Spleen (tissue), 11 donors: ENCODE measurements around the gene PEAK3. TPM values are rescaled to one million over a fixed set of nuclear protein-coding genes. Genes with fewer than 3 reads are reported as not detected.
A peak's percentile ranks its signal among the peaks of the same experiment; 100 is the strongest.

Experiments
- DNase-seq: peaks from one replicate; pipeline ENCODE4 v3.0.0-alpha.2; 2020
- H3K27ac ChIP-seq, 8 donors: fragments of 200-600 bp; sonication (generic) in 7 of 8; 1 replicate in 4 of 8; 2 replicates in 4 of 8; pipeline versions ENCODE4 v1.5.0 to v1.8.0; 2016 to 2021; ENCODE audit warnings: inconsistent platforms in 4 of 8, mild to moderate bottlenecking in 4 of 8, moderate library complexity in 1 of 8
- H3K27me3 ChIP-seq, 7 donors: fragments of 200-600 bp; sonication (generic) in 6 of 7; replicated peaks in 1 of 7; 1 replicate in 4 of 7; 2 replicates in 3 of 7; pipeline versions ENCODE4 v1.5.0 to v1.8.0; 2016 to 2021; ENCODE audit warnings: inconsistent platforms in 3 of 7, mild to moderate bottlenecking in 1 of 7
- H3K36me3 ChIP-seq, 6 donors: fragments of 200-600 bp; sonication (generic) in 5 of 6; 1 replicate in 4 of 6; 2 replicates in 2 of 6; pipeline versions ENCODE4 v1.5.0 to v1.8.0; 2016 to 2021; ENCODE audit warnings: inconsistent platforms in 2 of 6
- H3K4me1 ChIP-seq, 6 donors: fragments of 200-600 bp; sonication (generic) in 5 of 6; 1 replicate in 3 of 6; 2 replicates in 3 of 6; pipeline versions ENCODE4 v1.5.0 to v1.8.0; 2016 to 2021; ENCODE audit warnings: inconsistent platforms in 3 of 6
- H3K4me3 ChIP-seq, 8 donors: fragments of 200-600 bp; sonication (generic) in 7 of 8; 1 replicate in 4 of 8; 2 replicates in 4 of 8; pipeline versions ENCODE4 v1.5.0 to v1.8.0; 2016 to 2021; ENCODE audit warnings: inconsistent platforms in 4 of 8, mild to moderate bottlenecking in 4 of 8, moderate library complexity in 2 of 8
- H3K9me3 ChIP-seq, 8 donors: fragments of 200-600 bp; sonication (generic) in 7 of 8; 1 replicate in 4 of 8; 2 replicates in 4 of 8; pipeline versions ENCODE4 v1.5.0 to v1.8.0; 2016 to 2021; ENCODE audit warnings: inconsistent platforms in 4 of 8
- CTCF ChIP-seq, 11 experiments: fragments of 200-600 bp in 7 of 11; fragments of 450-650 bp in 4 of 11; sonication (generic) in 4 of 11; IDR thresholded peaks in 8 of 11; conservative IDR thresholded peaks in 3 of 11; 1 replicate in 7 of 11; 2 replicates in 4 of 11; pipeline versions ENCODE4 v1.4.0 to v1.8.0; 2016 to 2021; ENCODE audit warnings: antibody characterized with exemption in 11 of 11, inconsistent platforms in 4 of 11, mild to moderate bottlenecking in 1 of 11
- POLR2A ChIP-seq, 3 donors: fragments of 450-650 bp; IDR thresholded peaks; one replicate each; pipeline ENCODE4 v1.5.1; 2017; ENCODE audit warnings: antibody characterized with exemption in 3 of 3, mild to moderate bottlenecking in 1 of 3
- POLR2AphosphoS5 ChIP-seq, 3 donors: sonication (generic); formaldehyde crosslinking; IDR thresholded peaks; one replicate each; pipeline ENCODE4 v1.5.1; 2017; ENCODE audit warnings: antibody characterized with exemption in 3 of 3
- WGBS, 5 donors: extraction: QIAGEN DNeasy Blood & Tissue Kit in 3 of 5; methylation state at CpG; one replicate each; pipeline versions ENCODE4 v1.1.5 to v1.1.7; 2013 to 2018; 5-methylcytosine and 5-hydroxymethylcytosine counted together
- intact Hi-C: fragments of 100-400 bp; cut with DNase I; formaldehyde crosslinking; loops from one replicate; pipeline ENCODE4 v1.15.0; 2023; ENCODE audit warnings: low total_unique reads
- polyA plus RNA-seq, 3 donors: library from polyadenylated mRNA; stranded (reverse); fragments of 200-250 nt; gene quantifications; one replicate each; pipeline ENCODE4 v1.2.1, GENCODE V29; 2013
- total RNA-seq, 7 donors: library from RNA; depleted of rRNA in 3 of 7; stranded (reverse); fragments of >200 nt in 3 of 7; fragmentation: NEBNext Ultra II Directional in 4 of 7; extraction: Animal tissue kit (Norgen Biotek cat#: 25700) in 4 of 7; gene quantifications; one replicate each; pipeline versions ENCODE4 v1.1.0 to v1.2.1, GENCODE V29; 2016 to 2021
- donor health status: healthy with polysubstance abuse.
- donor health status: DM: no; HTN: no; CAD: no; lungs with moderate emphysema.
- donor health status: DM: no; HTN: no; CAD: no.
- donor health status: Bipolar disorder and iron deficiency.
- donor health status: healthy.
- donor health status: DM: no; HTN: no; CAD: no.
- donor health status: DM: yes; HTN: yes; CAD: no.

Gene PEAK3
- total and polyA plus RNA-seq, 10 donors, result 0.30 to 17.4 (median 6.4) TPM

GRCh38 chr19:2243274-2244124 is 38.5 kb downstream of the PEAK3 start:
- no peak overlapping the region for H3K4me3 ChIP-seq
- peaks cover 12 to 77% (median 54%) of the 10 kb centered on the region in 6 donors for H3K36me3 ChIP-seq
- peak overlapping the region in 1 of 8 donors; percentile 96 for H3K27ac ChIP-seq
- intact Hi-C loops, result no loop called here
- 87 to 93% (median 90%) methylated on average over 13 to 32 of the region's 32 CpGs for WGBS, 5 donors
- DNase-seq, result no peak
- TF ChIP-seq POLR2AphosphoS5 (IDR thresholded peaks at IDR 0.05) (no peak), POLR2A (IDR thresholded peaks at IDR 0.05) (no peak), CTCF (IDR thresholded peaks at IDR 0.05 in 8 of 11, conservative IDR thresholded peaks at IDR 0.05 in 3 of 11) (no peak)
- H3K9me3 ChIP-seq, result no peaks in the 10 kb centered on the region
- H3K4me1 ChIP-seq, result peaks cover 43 to 73% (median 53%) of the 10 kb centered on the region in 6 donors
- H3K27me3 ChIP-seq, result no peaks in the 10 kb centered on the region

- Histone ChIP-seq H3K36me3 (peaks cover 12 to 70% (median 50%) of the 10 kb centered on the region in 6 donors), H3K4me3 (no peak overlapping the region), H3K27me3 (no peaks in the 10 kb centered on the region), H3K27ac (peak overlapping the region in 3 of 8 donors; percentile 96 to 100 (median 98)), H3K4me1 (peaks cover 50 to 80% (median 60%) of the 10 kb centered on the region in 6 donors), H3K9me3 (no peaks in the 10 kb centered on the region)
- DNase-seq, result no peak
- intact Hi-C loops, result no loop called here
- no peak for TF ChIP-seq POLR2A (IDR thresholded peaks at IDR 0.05)
- no peak for TF ChIP-seq POLR2AphosphoS5 (IDR thresholded peaks at IDR 0.05)
- no peak for TF ChIP-seq CTCF (IDR thresholded peaks at IDR 0.05 in 8 of 11, conservative IDR thresholded peaks at IDR 0.05 in 3 of 11)
- WGBS, 5 donors, result 83 to 93% (median 89%) methylated on average over 8 of the region's 8 CpGs
These were observed 39.2 kb downstream of the PEAK3 start for GRCh38 chr19:2242816-2243215.

GRCh38 chr19:2242092-2242537 is 39.9 kb downstream of the PEAK3 start:
- no peak overlapping the region for H3K4me3 ChIP-seq
- DNase-seq, result no peak
- H3K9me3 ChIP-seq, result no peaks in the 10 kb centered on the region
- TF ChIP-seq POLR2A (IDR thresholded peaks at IDR 0.05) (no peak), POLR2AphosphoS5 (IDR thresholded peaks at IDR 0.05) (no peak), CTCF (IDR thresholded peaks at IDR 0.05 in 8 of 11, conservative IDR thresholded peaks at IDR 0.05 in 3 of 11) (no peak)
- peaks cover 55 to 82% (median 65%) of the 10 kb centered on the region in 6 donors for H3K4me1 ChIP-seq
- 83 to 88% (median 86%) methylated on average over 10 to 12 of the region's 12 CpGs for WGBS, 5 donors
- peak overlapping the region in 4 of 8 donors; percentile 96 to 100 (median 98) for H3K27ac ChIP-seq
- intact Hi-C loops, result no loop called here
- no peaks in the 10 kb centered on the region for H3K27me3 ChIP-seq
- H3K36me3 ChIP-seq, result peaks cover 7 to 63% (median 43%) of the 10 kb centered on the region in 6 donors
